Kidney epithelial cell (primary cell): Measurements from ENCODE around the gene RSL1D1. TPM values are rescaled to one million over a fixed set of nuclear protein-coding genes. Genes with fewer than 3 reads are reported as not detected.

Experiments used
- DNase-seq: peaks from one replicate; pipeline ENCODE4 v3.0.0-alpha.2; 2010; ENCODE audit warnings: low read depth
- H3K27me3 ChIP-seq: 2 replicates; pipeline ENCODE4 v1.6.0; 2011; ENCODE audit warnings: low read length; ENCODE audit not compliant: control insufficient read depth, insufficient read depth
- H3K36me3 ChIP-seq: 2 replicates; pipeline ENCODE4 v1.5.1; 2011; ENCODE audit warnings: low read length; ENCODE audit not compliant: control insufficient read depth, insufficient read depth
- H3K4me3 ChIP-seq: 2 replicates; pipeline ENCODE4 v1.5.1; 2011; ENCODE audit warnings: low read depth, mild to moderate bottlenecking, control low read depth, low read length
- total RNA-seq: library from RNA; depleted of rRNA; stranded (reverse); fragments of >200 nt; gene quantifications from 2 replicates; pipeline ENCODE4 v1.2.3, GENCODE V29; 2015
- TF ChIP-seq, protein P1 (sequence below): IDR thresholded peaks from 2 replicates; pipeline ENCODE4 v1.5.1; 2011; ENCODE audit warnings: mild to moderate bottlenecking, moderate library complexity, low read length, control low read depth, inconsistent platforms; ENCODE audit not compliant: insufficient read depth, poor library complexity, severe bottlenecking

Gene RSL1D1
- total RNA-seq, 1 donor from 2014 or later = 240 TPM

DNA sequence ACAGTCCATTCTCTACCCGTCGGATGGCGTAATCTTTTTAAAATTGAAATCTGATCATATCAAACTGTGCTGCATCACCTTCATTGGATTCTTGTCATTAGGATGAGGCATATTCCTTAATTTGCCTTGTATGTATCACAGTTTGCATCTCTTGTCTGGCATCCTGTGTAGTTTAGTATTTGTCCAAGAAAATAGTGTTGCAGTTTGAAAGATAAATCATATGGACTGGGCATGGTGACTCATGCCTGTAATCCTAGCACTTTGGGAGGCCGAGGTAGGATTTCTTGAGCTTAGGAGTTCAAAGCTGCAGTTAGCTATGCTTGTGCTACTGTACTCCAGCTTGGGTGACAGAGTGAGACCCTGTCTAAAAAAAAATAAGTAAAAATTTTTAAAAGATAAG lies 5.8 kb upstream of the RSL1D1 start:
- no peaks in the 10 kb centered on the region for H3K27me3 ChIP-seq
- TF ChIP-seq, protein P1, sequence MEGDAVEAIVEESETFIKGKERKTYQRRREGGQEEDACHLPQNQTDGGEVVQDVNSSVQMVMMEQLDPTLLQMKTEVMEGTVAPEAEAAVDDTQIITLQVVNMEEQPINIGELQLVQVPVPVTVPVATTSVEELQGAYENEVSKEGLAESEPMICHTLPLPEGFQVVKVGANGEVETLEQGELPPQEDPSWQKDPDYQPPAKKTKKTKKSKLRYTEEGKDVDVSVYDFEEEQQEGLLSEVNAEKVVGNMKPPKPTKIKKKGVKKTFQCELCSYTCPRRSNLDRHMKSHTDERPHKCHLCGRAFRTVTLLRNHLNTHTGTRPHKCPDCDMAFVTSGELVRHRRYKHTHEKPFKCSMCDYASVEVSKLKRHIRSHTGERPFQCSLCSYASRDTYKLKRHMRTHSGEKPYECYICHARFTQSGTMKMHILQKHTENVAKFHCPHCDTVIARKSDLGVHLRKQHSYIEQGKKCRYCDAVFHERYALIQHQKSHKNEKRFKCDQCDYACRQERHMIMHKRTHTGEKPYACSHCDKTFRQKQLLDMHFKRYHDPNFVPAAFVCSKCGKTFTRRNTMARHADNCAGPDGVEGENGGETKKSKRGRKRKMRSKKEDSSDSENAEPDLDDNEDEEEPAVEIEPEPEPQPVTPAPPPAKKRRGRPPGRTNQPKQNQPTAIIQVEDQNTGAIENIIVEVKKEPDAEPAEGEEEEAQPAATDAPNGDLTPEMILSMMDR = no peak
- DNase-seq = no peak
- H3K4me3 ChIP-seq = no peak overlapping the region
- no peaks in the 10 kb centered on the region for H3K36me3 ChIP-seq

DNA sequence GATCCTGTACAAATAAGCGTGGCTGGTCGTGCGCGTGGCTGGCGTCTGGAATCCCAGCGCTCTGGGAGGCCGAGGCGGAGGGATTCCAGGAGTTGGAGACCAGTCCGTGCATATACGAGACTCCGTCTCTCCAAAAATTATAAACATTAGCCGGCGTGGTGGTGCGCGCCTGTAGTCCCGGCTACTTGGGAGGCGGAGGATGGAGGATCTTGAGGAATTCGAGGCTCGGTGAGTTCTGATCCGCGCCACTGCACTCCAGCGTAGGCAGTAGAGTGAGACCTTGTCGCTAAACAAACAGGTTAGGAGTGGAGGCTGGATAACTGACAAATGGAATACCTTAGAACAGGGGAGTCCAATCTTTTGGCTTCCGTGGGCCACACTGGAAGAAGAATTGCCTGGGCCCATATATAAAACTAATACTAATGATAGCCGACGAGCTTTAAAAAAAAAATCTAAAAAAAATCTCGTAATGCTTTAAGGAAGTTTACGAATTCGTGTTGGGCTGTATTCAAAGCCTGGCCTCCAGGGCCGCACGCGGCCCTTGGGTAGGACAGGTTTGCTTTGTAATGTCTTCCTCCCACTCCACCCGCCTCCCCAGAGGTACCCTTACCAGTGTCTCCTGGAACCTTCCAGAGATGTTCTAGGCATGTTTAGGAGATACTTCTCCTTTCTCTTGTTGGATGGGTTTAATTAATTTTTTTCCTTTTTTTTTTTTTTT lies 909 bp upstream of the RSL1D1 start:
- TF ChIP-seq, protein P1 = no peak
- Histone ChIP-seq H3K36me3 (peaks cover 2% of the 10 kb centered on the region), H3K27me3 (no peaks in the 10 kb centered on the region), H3K4me3 (peak overlapping the region; percentile 99)
- no peak for DNase-seq

- DNase-seq = no peak
- Histone ChIP-seq H3K36me3 (peaks cover 8% of the 10 kb centered on the region), H3K4me3 (no peak overlapping the region), H3K27me3 (no peaks in the 10 kb centered on the region)
- TF ChIP-seq, protein P1 = no peak
Observed at GRCh38 chr16:11848842-11849241, 2.5 kb downstream of the RSL1D1 start.

DNA sequence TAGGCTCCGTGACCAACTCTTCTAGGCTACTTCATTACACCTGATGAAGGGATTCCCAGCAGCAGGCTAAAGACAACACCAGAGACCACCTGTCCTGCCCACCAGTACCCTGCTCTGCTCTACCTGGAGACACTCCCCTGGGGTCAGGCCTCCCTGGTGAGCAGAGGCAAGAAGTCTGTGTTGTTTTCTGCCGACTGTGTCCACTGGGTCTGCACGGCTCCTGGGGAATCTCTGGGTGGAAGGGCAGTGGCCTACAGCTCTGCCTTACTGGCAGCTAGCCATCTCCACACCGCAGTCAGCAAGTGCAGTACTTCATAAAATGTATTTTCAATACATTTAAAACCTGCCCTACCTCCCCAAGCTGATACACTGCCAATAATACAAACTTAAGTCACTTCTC lies 6.8 kb downstream of the RSL1D1 start:
- H3K36me3 ChIP-seq = peaks cover 9% of the 10 kb centered on the region
- no peak for DNase-seq
- H3K4me3 ChIP-seq = no peak overlapping the region
- TF ChIP-seq, protein P1 = no peak
- no peaks in the 10 kb centered on the region for H3K27me3 ChIP-seq

DNA sequence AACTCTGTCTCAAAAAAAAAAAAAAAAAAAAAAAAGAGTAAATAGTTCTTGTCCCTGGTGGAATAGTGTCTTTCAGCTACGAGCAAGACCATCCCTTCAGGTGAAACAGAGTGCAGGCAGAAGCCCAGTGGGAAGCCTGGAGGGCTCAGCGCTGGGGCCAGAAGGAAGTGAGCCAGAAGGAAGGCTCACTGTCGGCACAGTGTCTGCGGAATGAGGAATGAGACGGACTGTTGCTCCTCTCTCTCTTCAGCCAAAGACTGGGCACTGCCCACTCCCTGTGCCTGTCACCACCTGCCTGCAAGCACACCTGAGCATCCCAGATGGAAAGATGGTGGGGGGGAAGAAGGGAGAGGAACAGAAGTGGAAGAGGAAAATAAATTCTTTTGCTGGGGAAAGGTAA lies 7.5 kb downstream of the RSL1D1 start:
- H3K27me3 ChIP-seq = no peaks in the 10 kb centered on the region
- TF ChIP-seq, protein P1 = no peak
- DNase-seq = no peak
- peaks cover 8% of the 10 kb centered on the region for H3K36me3 ChIP-seq
- H3K4me3 ChIP-seq = no peak overlapping the region

- Histone ChIP-seq H3K4me3 (no peak overlapping the region), H3K27me3 (no peaks in the 10 kb centered on the region), H3K36me3 (peaks cover 8% of the 10 kb centered on the region)
- TF ChIP-seq, protein P1 = no peak
- no peak for DNase-seq
Observed at GRCh38 chr16:11843206-11843605, 8.1 kb downstream of the RSL1D1 start.
